H9 (cell line): Measurements from ENCODE around the gene BCAS3. TPM values are rescaled to one million over a fixed set of nuclear protein-coding genes. Genes with fewer than 3 reads are reported as not detected.

ENCODE experiments used
- DNase-seq: peaks from one replicate; pipeline ENCODE4 v3.0.0-alpha.2; 2017
- H2AFZ ChIP-seq: one replicate; pipeline ENCODE4 v1.6.1; 2013; ENCODE audit warnings: mild to moderate bottlenecking, low read length, control low read depth, moderate library complexity
- H2AK5ac ChIP-seq: 2 replicates; pipeline ENCODE4 v1.6.1; 2013; ENCODE audit warnings: low read length, control low read depth, mixed read lengths; ENCODE audit not compliant: insufficient read length
- H2BK120ac ChIP-seq: one replicate; pipeline ENCODE4 v1.6.1; 2013; ENCODE audit warnings: low read depth, mild to moderate bottlenecking, low read length, control low read depth, inconsistent platforms; ENCODE audit not compliant: poor library complexity, severe bottlenecking
- H2BK12ac ChIP-seq: 2 replicates; pipeline ENCODE4 v1.6.1; 2013; ENCODE audit warnings: low read length, control low read depth, mixed read lengths, low read depth; ENCODE audit not compliant: insufficient read length
- H2BK15ac ChIP-seq: 2 replicates; pipeline ENCODE4 v1.6.1; 2013; ENCODE audit warnings: low read depth, low read length, control low read depth
- H2BK20ac ChIP-seq: one replicate; pipeline ENCODE4 v1.6.1; 2013; ENCODE audit warnings: low read depth, mild to moderate bottlenecking, low read length, control low read depth, inconsistent platforms; ENCODE audit not compliant: poor library complexity, severe bottlenecking
- H2BK5ac ChIP-seq: 2 replicates; pipeline ENCODE4 v1.6.1; 2013; ENCODE audit warnings: low read length, control low read depth, mixed read lengths; ENCODE audit not compliant: insufficient read length
- H3K14ac ChIP-seq: 2 replicates; pipeline ENCODE4 v1.6.1; 2013; ENCODE audit warnings: low read length, control low read depth; ENCODE audit not compliant: insufficient read depth
- H3K18ac ChIP-seq: 2 replicates; pipeline ENCODE4 v1.6.1; 2013; ENCODE audit warnings: low read depth, mild to moderate bottlenecking, mixed read lengths, low read length, control low read depth; ENCODE audit not compliant: insufficient read length
- H3K23ac ChIP-seq: 2 replicates; pipeline ENCODE4 v1.6.1; 2013; ENCODE audit warnings: low read length, control low read depth, mixed read lengths, low read depth; ENCODE audit not compliant: insufficient read length
- H3K23me2 ChIP-seq: 2 replicates; pipeline ENCODE4 v1.6.1; 2013; ENCODE audit warnings: low read depth, mild to moderate bottlenecking, mixed read lengths, low read length, control low read depth; ENCODE audit not compliant: insufficient read length, poor library complexity, severe bottlenecking
- H3K27ac ChIP-seq: 2 replicates; pipeline ENCODE4 v1.5.1; 2013; ENCODE audit warnings: low read length, control low read depth, mixed read lengths, low read depth; ENCODE audit not compliant: insufficient read length
- H3K27me3 ChIP-seq: 2 replicates; pipeline ENCODE4 v1.6.1; 2013; ENCODE audit warnings: low read length, control low read depth, inconsistent platforms; ENCODE audit not compliant: insufficient read depth
- H3K4ac ChIP-seq: 2 replicates; pipeline ENCODE4 v1.6.1; 2013; ENCODE audit warnings: low read depth, mild to moderate bottlenecking, control low read depth, inconsistent platforms, low read length, moderate library complexity
- H3K4me1 ChIP-seq: 2 replicates; pipeline ENCODE4 v1.6.1; 2013; ENCODE audit warnings: low read length, control low read depth, inconsistent platforms; ENCODE audit not compliant: insufficient read depth
- H3K4me2 ChIP-seq: 2 replicates; pipeline ENCODE4 v1.6.1; 2013; ENCODE audit warnings: low read length, control low read depth, mixed read lengths; ENCODE audit not compliant: insufficient read length, insufficient read depth
- H3K56ac ChIP-seq: 2 replicates; pipeline ENCODE4 v1.6.1; 2013; ENCODE audit warnings: low read depth, mild to moderate bottlenecking, mixed read lengths, low read length, control low read depth; ENCODE audit not compliant: insufficient read length
- H3K79me1 ChIP-seq: 2 replicates; pipeline ENCODE4 v1.6.1; 2013; ENCODE audit warnings: low read depth, mild to moderate bottlenecking, moderate library complexity, low read length, control low read depth, inconsistent platforms; ENCODE audit not compliant: insufficient read depth, poor library complexity, severe bottlenecking
- H3K79me2 ChIP-seq: 2 replicates; pipeline ENCODE4 v1.6.1; 2013; ENCODE audit warnings: low read length, control low read depth, inconsistent platforms; ENCODE audit not compliant: insufficient read depth
- H3K9ac ChIP-seq: 2 replicates; pipeline ENCODE4 v1.6.1; 2013; ENCODE audit warnings: low read length, control low read depth, mixed read lengths; ENCODE audit not compliant: insufficient read length; ENCODE audit errors: extremely low read depth
- H3K9me3 ChIP-seq: one replicate; pipeline ENCODE4 v1.6.1; 2013; ENCODE audit warnings: low read depth, low read length, inconsistent platforms; ENCODE audit not compliant: control insufficient read depth
- H3T11ph ChIP-seq: one replicate; pipeline ENCODE4 v1.6.1; 2013; ENCODE audit warnings: mild to moderate bottlenecking, low read length, control low read depth, inconsistent platforms
- H4K20me1 ChIP-seq: one replicate; pipeline ENCODE4 v1.6.1; 2013; ENCODE audit not compliant: control insufficient read depth, insufficient read length, insufficient read depth
- H4K5ac ChIP-seq: 2 replicates; pipeline ENCODE4 v1.6.1; 2013; ENCODE audit warnings: low read depth, mild to moderate bottlenecking, mixed read lengths, low read length, control low read depth; ENCODE audit not compliant: insufficient read length
- H4K8ac ChIP-seq: replicated peaks from 2 replicates; pipeline ENCODE4 v1.6.1; 2013; ENCODE audit warnings: low read length, control low read depth, mixed read lengths, low read depth; ENCODE audit not compliant: insufficient read length
- H4K91ac ChIP-seq: 2 replicates; pipeline ENCODE4 v1.6.1; 2013; ENCODE audit warnings: low read depth, mild to moderate bottlenecking, moderate library complexity, mixed read lengths, low read length, control low read depth; ENCODE audit not compliant: insufficient read length
- H3K27ac Mint-ChIP-seq, 3 experiments: 2 replicates in 2 of 3; 3 replicates in 1 of 3; pipeline ENCODE4 v1.8.0; 2020 to 2021; ENCODE audit warnings: mixed read lengths in 3 of 3, mild to moderate bottlenecking in 1 of 3, moderate library complexity in 1 of 3
- H3K27me3 Mint-ChIP-seq: 2 replicates; pipeline ENCODE4 v1.8.0; 2021; ENCODE audit warnings: low read depth, mild to moderate bottlenecking, moderate library complexity, mixed read lengths
- H3K36me3 Mint-ChIP-seq, 3 experiments: 2 replicates in 2 of 3; 3 replicates in 1 of 3; pipeline ENCODE4 v1.8.0; 2020 to 2021; ENCODE audit warnings: low read depth in 3 of 3, mixed read lengths in 3 of 3; ENCODE audit not compliant: insufficient read depth in 1 of 3
- H3K4me1 Mint-ChIP-seq, 2 experiments: 2 replicates each; pipeline ENCODE4 v1.8.0; 2020; ENCODE audit warnings: mixed read lengths in 2 of 2
- H3K4me3 Mint-ChIP-seq, 2 experiments: 2 replicates in 1 of 2; 3 replicates in 1 of 2; pipeline ENCODE4 v1.8.0; 2020 to 2021; ENCODE audit warnings: mild to moderate bottlenecking in 2 of 2, mixed read lengths in 2 of 2, moderate library complexity in 1 of 2
- H3K9me3 Mint-ChIP-seq, 2 experiments: 2 replicates in 1 of 2; 3 replicates in 1 of 2; pipeline ENCODE4 v1.8.0; 2020; ENCODE audit warnings: mild to moderate bottlenecking in 2 of 2, mixed read lengths in 2 of 2, moderate library complexity in 1 of 2
- WGBS: extraction: QIAGEN DNeasy Blood & Tissue Kit; methylation state at CpG from one replicate; pipeline ENCODE4 v1.1.7; 2013; ENCODE audit warnings: missing lambda C conversion rate, low lambda C conversion rate, mixed read lengths; ENCODE audit not compliant: insufficient read length; ENCODE audit errors: extremely low coverage; 5-methylcytosine and 5-hydroxymethylcytosine counted together
- total RNA-seq: library from RNA; stranded (reverse); gene quantifications from 2 replicates; pipeline ENCODE4 v1.2.1, GENCODE V29; 2021
- TF ChIP-seq, protein P1 (sequence below): fragments of 200-600 bp; sonication (generic); conservative IDR thresholded peaks from 3 replicates; pipeline ENCODE4 v1.8.0; 2021; ENCODE audit warnings: antibody characterized with exemption, mild to moderate bottlenecking

Gene BCAS3
- total RNA-seq, 1 experiment from 2014 or later, result 22.4 TPM

DNA sequence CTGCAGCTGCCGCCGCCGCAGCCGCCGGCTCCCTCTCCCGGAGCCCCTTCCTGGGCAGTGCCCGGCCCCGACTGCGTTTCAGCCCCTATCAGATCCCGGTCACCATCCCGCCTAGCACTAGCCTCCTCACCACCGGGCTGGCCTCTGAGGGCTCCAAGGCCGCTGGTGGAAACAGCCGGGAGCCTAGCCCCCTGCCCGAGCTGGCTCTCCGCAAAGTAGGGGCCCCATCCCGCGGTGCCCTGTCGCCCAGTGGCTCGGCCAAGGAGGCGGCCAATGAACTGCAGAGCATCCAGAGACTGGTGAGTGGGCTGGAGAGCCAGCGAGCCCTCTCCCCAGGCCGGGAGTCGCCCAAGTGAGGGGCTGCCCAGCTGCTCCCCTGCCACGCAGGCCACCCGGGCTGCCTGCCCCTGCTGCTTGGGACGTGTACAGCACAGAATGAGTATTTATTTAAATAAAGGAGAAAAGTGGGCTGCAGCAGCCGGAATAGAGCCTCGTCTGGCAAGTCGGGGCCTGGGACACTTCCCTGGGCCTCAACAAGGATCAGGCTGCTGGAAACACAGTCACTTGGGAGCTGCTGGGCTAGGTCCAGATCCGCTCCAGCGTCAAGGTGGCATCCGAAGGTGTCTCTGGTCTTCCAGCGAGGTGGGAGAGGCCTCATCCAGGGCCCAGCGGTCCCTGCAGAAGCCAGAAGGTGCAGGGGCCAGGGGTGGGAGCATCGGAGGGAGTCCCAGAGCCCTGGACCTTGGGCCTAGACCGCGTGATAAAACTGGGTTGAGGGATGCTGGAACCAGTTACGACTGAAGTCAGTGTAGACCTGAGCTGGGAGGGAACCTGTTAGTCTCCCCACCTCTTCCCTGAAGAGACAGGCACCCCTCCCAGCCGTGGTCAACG lies 730.7 kb downstream of the BCAS3 start:
- TF ChIP-seq, protein P1, sequence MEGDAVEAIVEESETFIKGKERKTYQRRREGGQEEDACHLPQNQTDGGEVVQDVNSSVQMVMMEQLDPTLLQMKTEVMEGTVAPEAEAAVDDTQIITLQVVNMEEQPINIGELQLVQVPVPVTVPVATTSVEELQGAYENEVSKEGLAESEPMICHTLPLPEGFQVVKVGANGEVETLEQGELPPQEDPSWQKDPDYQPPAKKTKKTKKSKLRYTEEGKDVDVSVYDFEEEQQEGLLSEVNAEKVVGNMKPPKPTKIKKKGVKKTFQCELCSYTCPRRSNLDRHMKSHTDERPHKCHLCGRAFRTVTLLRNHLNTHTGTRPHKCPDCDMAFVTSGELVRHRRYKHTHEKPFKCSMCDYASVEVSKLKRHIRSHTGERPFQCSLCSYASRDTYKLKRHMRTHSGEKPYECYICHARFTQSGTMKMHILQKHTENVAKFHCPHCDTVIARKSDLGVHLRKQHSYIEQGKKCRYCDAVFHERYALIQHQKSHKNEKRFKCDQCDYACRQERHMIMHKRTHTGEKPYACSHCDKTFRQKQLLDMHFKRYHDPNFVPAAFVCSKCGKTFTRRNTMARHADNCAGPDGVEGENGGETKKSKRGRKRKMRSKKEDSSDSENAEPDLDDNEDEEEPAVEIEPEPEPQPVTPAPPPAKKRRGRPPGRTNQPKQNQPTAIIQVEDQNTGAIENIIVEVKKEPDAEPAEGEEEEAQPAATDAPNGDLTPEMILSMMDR, result no peak
- Histone ChIP-seq H3K23ac (no peak overlapping the region), H3K14ac (no peak overlapping the region), H3K9me3 (no peaks in the 10 kb centered on the region), H3K23me2 (peaks cover 21% of the 10 kb centered on the region), H3K27me3 (peaks cover 80% of the 10 kb centered on the region), H2BK15ac (no peak overlapping the region), H3K4me1 (peaks cover 2% of the 10 kb centered on the region; the same call in 1 of the 2 replicates), H2BK120ac (no peak overlapping the region), H3K9ac (no peak overlapping the region), H3K79me2 (no peaks in the 10 kb centered on the region), H4K8ac (no peak overlapping the region), H4K5ac (no peak overlapping the region), H3K4me2 (no peak overlapping the region), H2BK20ac (no peak overlapping the region), H3T11ph (no peak overlapping the region), H3K27ac (no peak overlapping the region), H2AFZ (no peak overlapping the region), H3K56ac (no peak overlapping the region), H4K20me1 (peaks cover 2% of the 10 kb centered on the region), H3K79me1 (no peaks in the 10 kb centered on the region), H4K91ac (no peak overlapping the region), H2BK12ac (no peak overlapping the region), H2AK5ac (no peak overlapping the region), H2BK5ac (no peak overlapping the region), H3K18ac (no peak overlapping the region), H3K4ac (no peak overlapping the region)
- peak; percentile 48 for DNase-seq
- Mint-ChIP-seq H3K9me3 (no peaks in the 10 kb centered on the region; a peak in 2 of 5 replicates), H3K27ac (no peak overlapping the region), H3K4me3 (peak overlapping the region; percentile 9 to 70; a peak in 4 of 5 replicates), H3K4me1 (peaks cover 15 to 24% of the 10 kb centered on the region in 2 experiments), H3K27me3 (peaks cover 87% of the 10 kb centered on the region), H3K36me3 (no peaks in the 10 kb centered on the region; a peak in 1 of 7 replicates)
- WGBS, result no CpG with 5 or more reads among the region's 41 CpGs
